DMS 273 treated with DMSO at 0.1 percent for 48 hours (cell line): ENCODE results near the gene TLN1.
A peak's percentile ranks its signal among the peaks of the same experiment; 100 is the strongest.

Source experiments
- DNase-seq: peaks from one replicate; lab custom pipeline; 2025; lab: John Stamatoyannopoulos, UW

The TLN1 gene

GRCh38 chr9:35706951-35707350 is 25.0 kb downstream of the TLN1 start:
- no peak for DNase-seq

GRCh38 chr9:35705836-35706430 is 26.1 kb downstream of the TLN1 start:
- DNase-seq, result no peak

GRCh38 chr9:35705372-35705771 is 26.6 kb downstream of the TLN1 start:
- DNase-seq, result no peak

- no peak for DNase-seq
Observed at GRCh38 chr9:35703906-35704672, 27.9 kb downstream of the TLN1 start.

GRCh38 chr9:35702696-35703095 is 29.3 kb downstream of the TLN1 start:
- no peak for DNase-seq

- DNase-seq, result no peak
Observed at GRCh38 chr9:35700942-35701341, 31.1 kb downstream of the TLN1 start.

- DNase-seq, result no peak
Observed at GRCh38 chr9:35700031-35700430, 32.0 kb downstream of the TLN1 start.

GRCh38 chr9:35698231-35698630 is 33.8 kb downstream of the TLN1 start:
- DNase-seq, result no peak

- no peak for DNase-seq
Observed at GRCh38 chr9:35697486-35697885, 34.5 kb downstream of the TLN1 start.

GRCh38 chr9:35696520-35697215 is 35.3 kb downstream of the TLN1 start:
- DNase-seq, result no peak

GRCh38 chr9:35695943-35696401 is 36.0 kb downstream of the TLN1 start:
- DNase-seq, result no peak

GRCh38 chr9:35691757-35692301 is 40.2 kb downstream of the TLN1 start:
- DNase-seq, result no peak

- DNase-seq, result no peak
Observed at GRCh38 chr9:35691334-35691650, 40.7 kb downstream of the TLN1 start.

- no peak for DNase-seq
Observed at GRCh38 chr9:35690614-35691333, 41.2 kb downstream of the TLN1 start.

GRCh38 chr9:35690294-35690613 is 41.7 kb downstream of the TLN1 start:
- no peak for DNase-seq

- no peak for DNase-seq
Observed at GRCh38 chr9:35689542-35690293, 42.3 kb downstream of the TLN1 start, which contains the start of gene TPM2. TSS of gene TPM2 (minus strand) at chr9:35689925. CDS start at chr9:35689817, 108 bp downstream.

- peak; percentile 18 for DNase-seq
Observed at GRCh38 chr9:35688558-35689541, 43.1 kb downstream of the TLN1 start.

GRCh38 chr9:35687972-35688557 is 43.9 kb downstream of the TLN1 start:
- no peak for DNase-seq

- no peak for DNase-seq
Observed at GRCh38 chr9:35687306-35687705, 44.7 kb downstream of the TLN1 start.
